22Rv1 (cell line): Measurements from ENCODE around the gene SH3RF3.

Experiments
- ZFX ChIP-seq: fragments of 450-650 bp; IDR thresholded peaks from 2 replicates; pipeline ENCODE4 v1.6.1; 2017; ENCODE audit warnings: antibody characterized with exemption, borderline replicate concordance
- TF ChIP-seq, protein P1 (sequence below): fragments of 450-650 bp; IDR thresholded peaks from 2 replicates; pipeline ENCODE4 v1.5.1; 2017; ENCODE audit warnings: mild to moderate bottlenecking

DNA sequence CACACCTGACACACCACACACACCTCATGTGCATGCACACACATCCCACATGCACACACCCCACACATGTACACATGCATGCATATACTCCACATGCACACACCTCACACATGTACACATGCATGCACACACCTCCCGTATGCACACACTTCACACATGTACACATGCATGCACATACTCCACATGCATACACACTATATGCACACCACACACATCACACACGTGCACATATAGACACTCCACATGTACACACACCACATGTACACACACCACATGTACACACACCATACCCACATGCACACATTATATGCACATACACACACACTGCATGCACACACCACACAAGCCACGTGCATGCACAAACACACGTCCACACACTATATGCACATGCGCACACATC lies 384.2 kb downstream of the SH3RF3 start:
- TF ChIP-seq, protein P1, sequence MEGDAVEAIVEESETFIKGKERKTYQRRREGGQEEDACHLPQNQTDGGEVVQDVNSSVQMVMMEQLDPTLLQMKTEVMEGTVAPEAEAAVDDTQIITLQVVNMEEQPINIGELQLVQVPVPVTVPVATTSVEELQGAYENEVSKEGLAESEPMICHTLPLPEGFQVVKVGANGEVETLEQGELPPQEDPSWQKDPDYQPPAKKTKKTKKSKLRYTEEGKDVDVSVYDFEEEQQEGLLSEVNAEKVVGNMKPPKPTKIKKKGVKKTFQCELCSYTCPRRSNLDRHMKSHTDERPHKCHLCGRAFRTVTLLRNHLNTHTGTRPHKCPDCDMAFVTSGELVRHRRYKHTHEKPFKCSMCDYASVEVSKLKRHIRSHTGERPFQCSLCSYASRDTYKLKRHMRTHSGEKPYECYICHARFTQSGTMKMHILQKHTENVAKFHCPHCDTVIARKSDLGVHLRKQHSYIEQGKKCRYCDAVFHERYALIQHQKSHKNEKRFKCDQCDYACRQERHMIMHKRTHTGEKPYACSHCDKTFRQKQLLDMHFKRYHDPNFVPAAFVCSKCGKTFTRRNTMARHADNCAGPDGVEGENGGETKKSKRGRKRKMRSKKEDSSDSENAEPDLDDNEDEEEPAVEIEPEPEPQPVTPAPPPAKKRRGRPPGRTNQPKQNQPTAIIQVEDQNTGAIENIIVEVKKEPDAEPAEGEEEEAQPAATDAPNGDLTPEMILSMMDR: no peak
- TF ChIP-seq ZFX: no peak
